AG10803 (cell line): Measurements from ENCODE around the gene ZFAND6.

Experiments used
- DNase-seq: peaks from one replicate; pipeline ENCODE4 v3.0.0; 2010; ENCODE audit warnings: low read depth
- H3K4me3 ChIP-seq: 2 replicates; pipeline ENCODE4 v1.5.1; 2011; ENCODE audit warnings: mild to moderate bottlenecking, low read length, control low read depth
- CTCF ChIP-seq: conservative IDR thresholded peaks from 2 replicates; pipeline ENCODE4 v1.5.1; 2011; ENCODE audit warnings: mild to moderate bottlenecking, low read length, control low read depth, inconsistent platforms

Gene ZFAND6

GRCh38 chr15:80151148-80151547, 91.7 kb downstream of the ZFAND6 start:
- no peak for DNase-seq
- TF ChIP-seq CTCF = no peak
- H3K4me3 ChIP-seq = no peak overlapping the region

- no peak overlapping the region for H3K4me3 ChIP-seq
- no peak for DNase-seq
- TF ChIP-seq CTCF = no peak
These were observed 92.1 kb downstream of the ZFAND6 start for GRCh38 chr15:80151576-80151975.

GRCh38 chr15:80152180-80152895, 92.9 kb downstream of the ZFAND6 start:
- peak overlapping the region; percentile 82 for H3K4me3 ChIP-seq
- peak; percentile 94 for DNase-seq
- TF ChIP-seq CTCF = no peak

- H3K4me3 ChIP-seq = peak within 1 kb of the TSS; percentile 82
- peak; percentile 60 for DNase-seq
- no peak for TF ChIP-seq CTCF
These were observed 93.7 kb downstream of the ZFAND6 start, which contains the start of gene FAH for GRCh38 chr15:80152896-80153876. TSS of gene FAH (plus strand) at chr15:80152999. CDS start at chr15:80153055, 56 bp downstream.

GRCh38 chr15:80153900-80154299, 94.4 kb downstream of the ZFAND6 start:
- peak overlapping the region; percentile 82 for H3K4me3 ChIP-seq

GRCh38 chr15:80154336-80154735, 94.9 kb downstream of the ZFAND6 start:
- H3K4me3 ChIP-seq = no peak overlapping the region
- peak; percentile 19 for DNase-seq

More at GRCh38 chr15:80153900-80154299, 94.4 kb downstream of the ZFAND6 start:
- no peak for TF ChIP-seq CTCF
- peak; percentile 12 for DNase-seq

More at GRCh38 chr15:80154336-80154735, 94.9 kb downstream of the ZFAND6 start:
- TF ChIP-seq CTCF = no peak
